Mesothelial cell of epicardium (in vitro differentiated cells): Measurements from ENCODE around the gene NOA1. TPM values are rescaled to one million over a fixed set of nuclear protein-coding genes. Genes with fewer than 3 reads are reported as not detected.

Experiments used
- DNase-seq, 2 experiments: peaks; one replicate each; pipeline ENCODE4 v3.0.0; 2021; ENCODE audit warnings: low spot score in 2 of 2; ENCODE audit not compliant: unreplicated experiment in 2 of 2
- H3K27ac Mint-ChIP-seq: 2 replicates; pipeline ENCODE4 v1.8.0; 2021; ENCODE audit warnings: mixed read lengths
- H3K27me3 Mint-ChIP-seq: 2 replicates; pipeline ENCODE4 v1.8.0; 2021; ENCODE audit warnings: low read depth, mixed read lengths
- H3K36me3 Mint-ChIP-seq: 2 replicates; pipeline ENCODE4 v1.8.0; 2021; ENCODE audit warnings: mixed read lengths
- H3K4me1 Mint-ChIP-seq: 2 replicates; pipeline ENCODE4 v1.8.0; 2021; ENCODE audit warnings: mixed read lengths
- H3K4me3 Mint-ChIP-seq: 2 replicates; pipeline ENCODE4 v1.8.0; 2021; ENCODE audit warnings: mild to moderate bottlenecking, moderate library complexity, mixed read lengths
- H3K9me3 Mint-ChIP-seq: 2 replicates; pipeline ENCODE4 v1.8.0; 2021; ENCODE audit warnings: mixed read lengths
- total RNA-seq: library from RNA; stranded (reverse); gene quantifications from 3 replicates; pipeline ENCODE4 v1.2.1, GENCODE V29; 2021
- TF ChIP-seq, protein P1 (sequence below): fragments of 200-600 bp; sonication (generic); IDR thresholded peaks from one replicate; pipeline ENCODE4 v1.5.0; 2021; ENCODE audit warnings: antibody characterized with exemption; ENCODE audit not compliant: unreplicated experiment

Gene NOA1
- total RNA-seq, 1 donor from 2014 or later: 17.6 TPM

DNA sequence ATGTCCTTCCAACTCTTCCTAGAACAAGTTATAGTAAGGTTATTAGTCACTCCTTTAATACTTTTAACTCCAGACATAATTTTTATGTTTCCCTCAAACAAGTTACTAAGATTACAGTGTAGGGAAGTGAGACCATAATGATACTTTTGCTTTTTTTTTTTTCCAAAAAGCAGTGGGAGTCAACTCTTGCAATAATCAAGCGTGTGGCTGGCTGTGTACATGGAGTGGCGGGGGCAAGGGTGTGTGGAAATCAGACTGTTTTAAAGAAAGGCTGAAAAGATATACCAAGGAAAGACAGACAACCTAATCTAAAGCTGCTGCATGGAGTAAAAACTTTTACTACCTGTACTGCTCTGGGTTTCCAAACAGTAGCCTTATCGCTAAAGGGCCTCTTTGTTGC lies 4.1 kb downstream of the NOA1 start:
- Mint-ChIP-seq H3K27ac (no peak overlapping the region), H3K27me3 (no peaks in the 10 kb centered on the region), H3K36me3 (peaks cover 42% of the 10 kb centered on the region), H3K4me1 (peaks cover 20% of the 10 kb centered on the region), H3K4me3 (no peak overlapping the region), H3K9me3 (peaks cover 19% of the 10 kb centered on the region)
- DNase-seq: no peak
- TF ChIP-seq, protein P1, sequence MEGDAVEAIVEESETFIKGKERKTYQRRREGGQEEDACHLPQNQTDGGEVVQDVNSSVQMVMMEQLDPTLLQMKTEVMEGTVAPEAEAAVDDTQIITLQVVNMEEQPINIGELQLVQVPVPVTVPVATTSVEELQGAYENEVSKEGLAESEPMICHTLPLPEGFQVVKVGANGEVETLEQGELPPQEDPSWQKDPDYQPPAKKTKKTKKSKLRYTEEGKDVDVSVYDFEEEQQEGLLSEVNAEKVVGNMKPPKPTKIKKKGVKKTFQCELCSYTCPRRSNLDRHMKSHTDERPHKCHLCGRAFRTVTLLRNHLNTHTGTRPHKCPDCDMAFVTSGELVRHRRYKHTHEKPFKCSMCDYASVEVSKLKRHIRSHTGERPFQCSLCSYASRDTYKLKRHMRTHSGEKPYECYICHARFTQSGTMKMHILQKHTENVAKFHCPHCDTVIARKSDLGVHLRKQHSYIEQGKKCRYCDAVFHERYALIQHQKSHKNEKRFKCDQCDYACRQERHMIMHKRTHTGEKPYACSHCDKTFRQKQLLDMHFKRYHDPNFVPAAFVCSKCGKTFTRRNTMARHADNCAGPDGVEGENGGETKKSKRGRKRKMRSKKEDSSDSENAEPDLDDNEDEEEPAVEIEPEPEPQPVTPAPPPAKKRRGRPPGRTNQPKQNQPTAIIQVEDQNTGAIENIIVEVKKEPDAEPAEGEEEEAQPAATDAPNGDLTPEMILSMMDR: no peak

GRCh38 chr4:56972809-56973208 lies 4.6 kb downstream of the NOA1 start:
- no peaks in the 10 kb centered on the region for H3K27me3 Mint-ChIP-seq
- H3K27ac Mint-ChIP-seq: no peak overlapping the region

DNA sequence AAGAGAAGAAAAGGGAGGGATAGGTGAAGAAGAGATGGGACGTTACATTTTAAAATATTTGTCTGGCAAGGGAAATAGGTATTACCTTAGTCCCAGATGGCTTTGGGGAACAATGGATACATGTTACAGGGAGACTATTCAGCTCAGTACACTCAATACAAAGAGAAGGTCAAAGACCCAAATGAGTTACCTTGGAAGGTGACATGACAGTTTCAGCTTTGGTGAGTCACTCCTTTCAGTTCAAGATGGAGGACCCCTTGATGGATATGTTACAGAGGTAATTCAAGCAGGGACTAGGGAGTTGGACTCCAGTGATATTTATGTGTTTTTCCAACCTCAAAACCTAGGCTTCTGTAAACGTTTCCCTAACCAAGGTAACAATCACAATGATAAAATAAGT lies 5.0 kb downstream of the NOA1 start:
- no peak for DNase-seq
- Mint-ChIP-seq H3K27ac (no peak overlapping the region), H3K27me3 (no peaks in the 10 kb centered on the region), H3K4me1 (peaks cover 17% of the 10 kb centered on the region), H3K4me3 (no peak overlapping the region), H3K9me3 (peaks cover 19% of the 10 kb centered on the region), H3K36me3 (peaks cover 44% of the 10 kb centered on the region)
- TF ChIP-seq, protein P1: no peak

More at GRCh38 chr4:56972809-56973208, 4.6 kb downstream of the NOA1 start:
- Mint-ChIP-seq H3K36me3 (peaks cover 42% of the 10 kb centered on the region), H3K9me3 (peaks cover 19% of the 10 kb centered on the region), H3K4me1 (peaks cover 20% of the 10 kb centered on the region), H3K4me3 (no peak overlapping the region)
- no peak for DNase-seq
- TF ChIP-seq, protein P1: no peak

DNA sequence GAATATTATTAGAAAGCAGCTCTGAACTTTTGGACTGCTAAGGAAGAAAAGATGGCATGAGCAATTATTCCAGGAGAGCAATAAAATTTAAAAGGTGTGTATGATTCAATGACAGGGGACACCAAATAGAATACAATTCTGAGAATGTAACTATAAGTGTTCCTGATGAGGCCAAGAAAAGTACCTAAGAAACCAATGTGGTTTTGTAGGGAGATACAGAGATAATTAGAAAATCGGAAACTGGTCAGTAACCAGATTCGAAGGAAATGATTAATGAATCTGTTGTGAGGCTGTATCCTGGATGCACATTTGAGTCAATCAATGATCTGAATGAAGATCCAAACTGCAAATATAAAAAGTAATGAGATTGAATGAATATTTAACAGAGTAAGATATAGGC lies 6.0 kb downstream of the NOA1 start:
- H3K9me3 Mint-ChIP-seq: peaks cover 19% of the 10 kb centered on the region
- peaks cover 49% of the 10 kb centered on the region for H3K36me3 Mint-ChIP-seq
- H3K27me3 Mint-ChIP-seq: no peaks in the 10 kb centered on the region
- peaks cover 13% of the 10 kb centered on the region for H3K4me1 Mint-ChIP-seq
- no peak overlapping the region for H3K4me3 Mint-ChIP-seq
- H3K27ac Mint-ChIP-seq: no peak overlapping the region
- DNase-seq: no peak
- TF ChIP-seq, protein P1: no peak

DNA sequence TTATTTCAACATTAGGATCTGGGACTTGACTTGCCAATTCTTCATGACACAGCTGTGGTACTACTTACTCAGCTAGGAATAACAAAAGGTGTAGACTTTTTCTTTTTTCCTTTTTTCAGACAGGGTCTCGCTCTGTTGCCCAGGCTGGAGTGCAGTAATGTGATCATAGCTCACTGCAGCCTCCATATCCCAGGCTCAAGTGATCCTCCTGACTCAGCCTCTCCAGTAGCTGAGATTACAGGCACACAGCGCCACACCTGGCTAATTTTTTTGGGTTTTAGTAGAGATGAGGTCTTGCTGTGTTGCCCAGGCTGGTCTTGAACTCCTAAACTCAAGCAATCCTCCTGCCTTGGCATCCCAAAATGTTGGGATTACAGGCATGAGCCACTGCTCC lies 16.3 kb downstream of the NOA1 start:
- no peak for DNase-seq
- H3K36me3 Mint-ChIP-seq: peaks cover 27% of the 10 kb centered on the region
- H3K9me3 Mint-ChIP-seq: no peaks in the 10 kb centered on the region
- TF ChIP-seq, protein P1: no peak
- H3K4me3 Mint-ChIP-seq: no peak overlapping the region
- no peak overlapping the region for H3K27ac Mint-ChIP-seq
- H3K4me1 Mint-ChIP-seq: no peaks in the 10 kb centered on the region
- no peaks in the 10 kb centered on the region for H3K27me3 Mint-ChIP-seq

DNA sequence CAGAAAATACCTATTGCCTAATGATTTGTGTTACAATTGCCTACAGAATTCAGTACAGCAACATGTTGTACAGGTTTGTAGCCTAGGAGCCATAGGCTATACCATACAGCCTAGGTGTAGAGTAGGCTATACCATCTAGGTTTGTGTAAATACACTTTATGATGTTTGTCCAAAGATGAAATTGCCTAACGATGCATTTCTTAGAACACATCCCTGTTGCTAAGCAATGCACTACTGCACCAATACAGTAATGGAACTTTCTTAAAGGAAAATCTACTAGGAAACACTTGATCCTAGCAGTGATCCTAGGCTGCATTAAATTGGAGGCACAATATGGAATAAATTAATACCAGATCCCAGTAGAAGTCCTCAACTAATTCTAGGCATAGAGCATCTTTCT lies 18.3 kb downstream of the NOA1 start:
- Mint-ChIP-seq H3K27me3 (no peaks in the 10 kb centered on the region), H3K4me1 (no peaks in the 10 kb centered on the region), H3K27ac (no peak overlapping the region), H3K9me3 (no peaks in the 10 kb centered on the region), H3K4me3 (no peak overlapping the region), H3K36me3 (peaks cover 14% of the 10 kb centered on the region)
- TF ChIP-seq, protein P1: no peak
- DNase-seq: no peak
